Iris pigment epithelial cell (primary cell): ENCODE data around the gene TMEM150A.
A peak's percentile ranks its signal among the peaks of the same experiment; 100 is the strongest.
"Not testable (repeated sequence)": the region's sequence is repeated elsewhere in the genome, so short reads cannot be mapped to it uniquely, and the experiment has no call there.

Experiments
- DNase-seq: peaks from one replicate; pipeline ENCODE4 v3.0.0-alpha.2; 2011; ENCODE audit warnings: low read depth

Gene TMEM150A, protein sequence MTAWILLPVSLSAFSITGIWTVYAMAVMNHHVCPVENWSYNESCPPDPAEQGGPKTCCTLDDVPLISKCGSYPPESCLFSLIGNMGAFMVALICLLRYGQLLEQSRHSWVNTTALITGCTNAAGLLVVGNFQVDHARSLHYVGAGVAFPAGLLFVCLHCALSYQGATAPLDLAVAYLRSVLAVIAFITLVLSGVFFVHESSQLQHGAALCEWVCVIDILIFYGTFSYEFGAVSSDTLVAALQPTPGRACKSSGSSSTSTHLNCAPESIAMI

DNA sequence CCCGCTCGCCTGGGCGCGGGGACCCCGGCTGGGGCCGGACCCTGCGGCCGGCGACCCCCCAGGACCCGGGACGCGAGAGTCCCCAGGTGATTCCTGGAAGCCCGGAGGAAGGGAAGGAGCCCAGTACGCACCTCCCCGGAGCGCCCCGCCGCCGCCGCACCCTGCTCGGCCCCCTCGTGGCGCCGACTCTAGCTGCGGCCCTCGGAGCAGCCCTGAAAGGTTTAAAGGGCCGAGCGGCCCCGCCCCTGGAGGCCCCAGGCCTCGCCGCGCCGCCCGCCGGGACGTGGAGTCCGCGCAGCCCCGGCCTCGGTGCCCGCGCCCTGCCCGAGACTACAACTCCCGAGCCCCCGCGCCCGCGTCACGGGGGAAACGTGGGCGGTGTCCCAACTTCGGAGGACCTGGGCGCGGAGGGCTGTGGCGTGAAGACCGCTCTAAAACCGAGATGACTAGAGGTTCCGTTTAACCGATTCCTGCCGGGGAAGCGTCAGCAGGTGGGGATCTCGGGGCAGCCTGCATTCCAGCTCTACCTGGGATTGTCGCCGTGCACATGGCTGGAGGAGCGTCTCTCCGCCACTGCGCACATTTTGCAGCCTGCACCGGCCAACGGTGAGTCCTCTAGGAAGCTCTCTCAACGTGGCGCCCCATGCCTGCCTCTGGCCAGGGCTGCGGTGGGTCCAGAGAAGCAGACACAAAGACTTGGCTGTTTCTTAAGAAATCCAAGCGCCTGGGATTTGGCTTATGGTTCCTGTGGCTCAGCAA is at the start of gene TMEM150A:
Gene TMEM150A, minus strand, starts transcription at position 223 of the 759 bp plus-strand sequence. CDS start 750 bp downstream, outside the sequence.
- DNase-seq: peak; percentile 91

DNA sequence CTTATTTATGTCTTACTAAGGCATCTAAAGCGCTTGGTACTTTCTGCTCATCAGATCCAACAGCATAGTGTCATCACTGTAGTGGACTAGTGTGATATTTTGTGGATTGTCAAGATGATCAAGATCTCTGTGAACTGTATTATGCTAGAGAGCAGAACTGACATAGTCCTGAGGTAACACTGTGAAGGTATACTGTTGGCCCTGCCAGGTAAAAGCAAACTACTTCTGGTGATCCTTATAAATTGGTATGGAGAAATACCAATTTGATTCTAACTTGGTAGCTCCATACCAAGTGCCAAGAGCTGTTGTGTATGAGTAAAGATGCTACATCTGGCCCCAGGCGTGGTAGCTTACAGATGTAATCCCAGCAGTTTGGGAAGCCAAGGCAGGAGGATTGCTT is 49.6 kb upstream of the TMEM150A start:
- DNase-seq: no peak

DNA sequence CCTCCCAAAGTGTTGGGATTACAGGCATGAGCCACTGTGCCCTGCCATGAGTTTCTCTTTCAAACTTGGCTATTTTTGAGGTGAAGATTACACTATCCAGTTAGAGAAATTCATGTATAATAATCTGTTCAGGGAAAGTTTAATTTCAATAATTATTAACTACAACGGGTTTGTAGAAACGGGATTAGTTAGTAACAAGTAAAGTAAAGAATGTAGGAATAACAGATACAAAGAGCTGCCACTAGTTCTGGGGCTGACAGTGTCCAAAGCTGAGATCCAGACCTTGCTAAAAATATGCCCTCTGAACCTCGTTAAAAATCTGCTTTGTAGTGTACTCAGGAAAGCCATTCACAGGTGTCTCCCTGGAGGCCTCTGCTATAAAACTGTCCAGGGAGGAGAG is 48.6 kb upstream of the TMEM150A start:
- no peak for DNase-seq

DNA sequence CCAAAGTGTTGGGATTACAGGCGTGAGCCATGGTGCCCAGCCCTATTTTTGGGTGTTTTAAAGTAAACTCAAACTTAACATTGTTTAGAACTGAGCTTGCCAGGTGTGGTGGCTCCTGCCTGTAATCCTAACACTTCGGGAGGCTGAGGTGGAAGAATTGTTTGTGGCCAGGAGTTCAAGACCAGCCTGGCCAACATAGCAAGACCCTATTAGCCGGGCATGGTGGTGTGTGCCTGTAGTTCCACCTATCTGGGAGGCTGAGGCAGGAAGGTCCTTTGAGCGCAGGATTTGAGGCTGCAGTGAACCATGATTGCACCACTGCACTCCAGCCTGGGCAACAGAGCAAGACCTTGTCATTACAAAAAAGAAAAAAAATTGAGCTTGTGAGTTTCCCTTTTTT is 48.0 kb upstream of the TMEM150A start:
- no peak for DNase-seq

DNA sequence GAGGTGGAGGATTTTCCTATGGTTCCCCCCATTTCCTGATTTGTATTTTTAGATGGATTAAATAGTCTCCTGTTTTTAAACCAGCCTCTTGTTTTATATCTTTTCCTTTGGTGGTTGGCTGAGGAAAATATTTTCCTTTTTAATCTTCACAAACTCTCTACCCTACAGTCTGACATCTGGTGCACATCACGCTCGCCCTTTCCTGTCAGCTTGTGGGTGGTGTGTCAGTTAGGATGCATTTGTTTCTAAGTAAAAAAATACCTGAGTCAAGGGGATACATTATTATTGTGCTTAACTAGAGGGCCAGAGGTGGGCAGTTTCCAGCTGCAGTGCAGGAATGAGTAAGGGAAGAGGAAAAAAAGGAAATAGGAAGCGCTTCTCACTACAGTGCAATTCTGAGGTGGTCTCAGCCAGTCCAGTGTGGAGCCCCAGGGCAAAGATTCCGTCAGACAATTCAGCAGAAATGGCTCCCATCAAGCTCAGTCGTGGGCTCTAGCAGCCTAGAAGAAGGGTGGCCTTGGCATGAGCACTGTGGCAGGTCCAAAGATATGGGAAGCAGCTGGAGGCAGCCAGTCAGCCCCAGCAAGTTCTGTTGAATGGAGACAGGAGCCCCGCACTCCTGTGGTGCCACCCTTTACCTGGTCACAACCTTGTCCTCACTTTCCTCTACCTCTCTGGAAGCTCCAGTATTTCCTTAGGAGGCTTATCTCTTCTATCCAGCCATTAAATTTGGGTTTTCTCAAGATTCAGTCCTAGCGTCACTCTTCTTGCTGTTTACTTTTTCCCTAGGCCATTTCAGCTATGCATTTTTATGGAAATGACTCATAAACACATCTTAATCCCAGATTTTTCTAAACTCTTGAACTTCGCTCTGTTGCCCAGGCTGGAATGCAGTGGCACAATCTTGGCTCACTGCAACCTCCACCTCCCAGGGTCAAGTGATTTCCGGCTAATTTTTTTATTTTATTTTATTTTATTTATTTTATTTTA is 47.0 kb upstream of the TMEM150A start:
- DNase-seq: peak; percentile 71

DNA sequence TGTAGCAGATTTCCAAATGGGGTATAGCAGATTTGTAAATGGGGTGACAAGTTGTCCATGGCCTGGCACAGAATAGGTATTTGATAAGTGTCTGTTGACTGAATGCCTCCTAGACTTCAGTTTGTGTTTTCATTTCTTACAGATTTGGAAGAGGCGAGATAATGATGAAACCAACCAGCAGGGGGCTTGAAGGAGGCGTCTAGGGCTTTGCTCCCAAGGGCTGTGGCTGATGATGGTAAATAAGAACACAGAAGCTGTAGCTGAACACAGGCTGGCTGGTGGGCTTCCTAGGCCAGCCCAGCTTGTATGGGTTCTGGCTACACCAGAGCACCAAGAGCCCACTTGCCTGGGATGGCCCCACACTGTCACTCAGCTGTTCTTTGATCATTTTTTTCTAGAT is 46.1 kb upstream of the TMEM150A start:
- DNase-seq: peak; percentile 75

DNA sequence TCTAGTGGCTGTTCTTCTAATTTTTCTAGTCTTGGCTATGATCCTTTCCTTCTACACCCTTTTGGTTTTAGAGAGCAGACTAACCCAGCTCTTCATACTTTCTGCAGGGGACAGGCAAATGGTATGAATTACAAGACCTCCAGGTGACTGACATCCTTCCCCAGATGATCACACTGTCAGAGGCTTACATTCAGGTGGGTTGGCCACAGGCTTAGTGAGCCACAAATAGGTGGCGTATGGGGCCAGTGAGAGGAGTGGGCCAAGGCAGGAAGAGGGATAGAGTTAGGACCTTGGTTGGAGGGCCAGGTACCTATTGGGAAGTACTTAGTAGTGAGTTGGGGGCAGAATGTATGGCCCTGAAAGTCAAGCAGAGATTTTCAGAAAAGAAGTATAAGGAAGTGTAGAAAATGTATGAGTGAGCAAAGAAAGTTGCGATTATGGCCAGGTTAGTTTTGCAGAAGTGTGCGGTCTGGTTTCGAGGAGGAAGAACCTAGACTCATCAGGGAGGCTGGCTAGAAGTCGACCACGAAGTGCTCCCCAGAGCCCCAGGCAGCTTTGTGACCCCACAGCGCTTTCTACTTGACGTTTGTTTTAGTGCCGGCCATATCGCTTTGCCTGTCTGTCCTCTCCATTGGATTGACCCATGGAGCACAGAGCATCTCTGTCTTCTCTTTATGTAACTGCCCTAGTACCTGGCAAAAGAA is 45.5 kb upstream of the TMEM150A start:
- no peak for DNase-seq

DNA sequence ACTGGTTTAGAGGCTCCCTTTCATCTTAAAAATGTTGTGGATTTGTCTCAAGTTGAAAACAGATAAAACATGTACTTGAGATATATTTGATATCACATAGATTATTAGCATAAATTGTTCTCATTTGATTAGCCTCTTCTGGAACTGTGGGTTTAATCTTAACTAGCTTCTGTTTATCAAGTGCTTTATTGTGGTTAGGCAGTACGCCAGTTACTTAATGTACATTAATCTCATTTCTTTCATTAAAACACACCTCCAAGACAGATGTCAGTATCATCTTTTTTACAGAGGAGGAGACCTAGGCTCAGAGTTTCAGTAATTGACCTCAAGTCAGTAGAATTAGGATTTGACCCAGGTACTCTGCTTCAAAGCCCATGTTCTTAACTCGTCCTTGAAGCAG is 43.7 kb upstream of the TMEM150A start:
- DNase-seq: no peak

DNA sequence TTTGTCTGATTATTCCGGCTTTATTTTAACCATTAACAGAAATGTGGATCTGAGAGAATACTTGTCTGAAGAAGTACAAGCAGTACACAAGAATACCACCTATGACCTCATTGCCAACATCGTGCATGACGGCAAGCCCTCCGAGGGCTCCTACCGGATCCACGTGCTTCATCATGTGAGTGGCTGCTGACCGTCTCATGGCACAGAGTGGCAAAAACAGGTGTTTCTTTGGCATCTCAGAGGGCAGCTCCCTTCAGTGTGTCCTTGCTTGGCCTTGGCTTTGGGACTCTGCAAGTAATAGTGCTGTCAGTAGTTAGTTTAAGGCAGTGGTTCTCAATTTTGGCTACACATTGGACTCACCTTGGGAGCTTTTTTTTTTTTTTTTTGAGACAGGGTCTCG is 42.4 kb upstream of the TMEM150A start:
- no peak for DNase-seq

DNA sequence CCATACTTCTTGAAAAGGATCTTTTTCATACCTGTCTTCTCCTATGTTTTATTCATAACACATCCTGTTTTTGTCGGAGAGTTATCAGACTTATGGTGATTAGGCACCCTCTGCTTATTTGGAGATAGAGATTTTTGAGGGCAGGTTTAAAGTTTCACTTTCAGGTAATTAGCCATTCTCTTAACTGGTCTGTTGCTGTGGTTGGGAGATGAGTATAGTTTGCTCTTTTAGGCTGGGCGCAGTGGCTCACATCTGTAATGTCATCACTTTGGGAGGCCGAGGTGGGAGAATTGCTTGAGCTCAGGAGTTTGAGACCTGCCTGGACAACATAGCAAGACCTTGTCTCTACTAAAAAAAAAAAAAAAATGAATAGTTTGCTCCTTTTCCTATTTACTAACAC is 40.2 kb upstream of the TMEM150A start:
- DNase-seq: no peak

DNA sequence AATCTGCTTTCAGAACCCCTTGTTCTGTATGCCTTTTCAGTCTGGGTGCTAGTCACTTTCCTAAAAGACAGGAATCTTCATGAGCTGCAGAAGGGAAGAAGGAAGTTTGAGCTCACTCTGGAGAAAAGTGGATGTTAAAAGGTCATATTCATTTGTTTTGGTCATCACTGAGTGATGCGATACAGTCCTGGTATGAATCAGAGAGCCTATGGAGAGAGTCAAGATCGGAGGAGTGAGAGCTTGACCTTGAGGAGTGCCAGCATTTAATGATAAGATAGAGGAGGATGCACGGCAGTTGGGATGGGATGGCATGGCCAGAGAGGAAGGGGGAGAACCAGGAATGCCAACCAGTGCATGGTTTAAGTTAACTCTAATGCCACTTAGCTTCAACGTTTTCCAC is 33.1 kb upstream of the TMEM150A start:
- DNase-seq: peak; percentile 50

DNA sequence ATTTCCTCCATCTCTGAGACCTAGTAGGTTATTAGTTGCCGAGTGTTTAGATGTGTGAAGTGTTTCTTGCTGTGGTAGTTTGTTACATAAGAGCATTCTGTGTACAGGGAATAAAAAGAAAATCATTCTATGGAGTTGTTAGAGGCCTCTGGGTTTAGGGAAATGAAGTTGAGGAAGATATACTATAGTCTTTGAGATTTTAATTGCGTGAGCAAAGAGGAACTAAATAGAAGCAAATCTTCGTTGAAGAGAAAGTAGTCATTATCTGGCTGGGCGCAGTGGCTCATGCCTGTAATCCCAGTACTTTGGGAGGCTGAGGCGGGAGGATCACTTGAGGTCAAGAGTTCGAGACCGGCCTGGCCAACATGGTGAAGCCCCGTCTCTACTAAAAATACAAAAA is 32.5 kb upstream of the TMEM150A start:
- DNase-seq: no peak

DNA sequence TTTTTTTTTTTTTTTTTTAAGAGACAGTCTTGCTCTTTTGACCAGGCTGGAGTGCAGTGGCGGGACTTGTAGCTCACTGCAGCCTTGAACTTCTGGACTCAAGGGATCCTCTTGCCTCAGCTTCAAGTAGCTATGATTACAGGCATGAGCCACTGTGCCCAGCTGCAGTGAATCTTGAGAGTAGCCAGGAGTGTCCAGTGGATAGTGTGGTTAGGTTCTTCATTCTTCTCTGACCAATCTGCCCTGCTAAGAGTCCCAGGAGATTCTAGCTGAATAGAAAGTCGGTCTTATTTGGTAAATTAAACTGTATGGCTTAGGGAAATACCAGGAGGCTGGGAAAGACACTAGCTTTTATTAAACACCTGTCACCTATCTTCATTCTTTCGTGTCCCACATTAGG is 28.8 kb upstream of the TMEM150A start:
- no peak for DNase-seq

DNA sequence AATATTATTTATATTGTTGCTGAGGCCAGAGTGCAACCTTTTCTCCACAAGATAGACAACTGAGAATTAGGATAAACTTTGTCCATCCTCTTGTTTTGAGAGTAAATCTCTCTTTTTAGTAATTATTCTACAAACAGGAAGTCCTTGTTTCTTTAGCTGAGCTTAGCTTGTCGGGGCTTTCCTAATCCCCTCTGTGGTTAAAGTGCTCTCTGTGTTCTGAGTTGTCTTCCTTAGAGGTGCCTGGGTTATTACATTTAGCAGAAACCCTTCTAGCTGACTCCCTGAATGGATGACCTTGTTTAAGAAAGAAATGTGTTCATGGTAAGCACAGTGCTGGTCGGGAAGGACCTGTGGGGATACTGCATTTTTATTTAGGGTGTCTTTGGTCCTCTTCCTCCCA is 26.2 kb upstream of the TMEM150A start:
- DNase-seq: peak; percentile 83

DNA sequence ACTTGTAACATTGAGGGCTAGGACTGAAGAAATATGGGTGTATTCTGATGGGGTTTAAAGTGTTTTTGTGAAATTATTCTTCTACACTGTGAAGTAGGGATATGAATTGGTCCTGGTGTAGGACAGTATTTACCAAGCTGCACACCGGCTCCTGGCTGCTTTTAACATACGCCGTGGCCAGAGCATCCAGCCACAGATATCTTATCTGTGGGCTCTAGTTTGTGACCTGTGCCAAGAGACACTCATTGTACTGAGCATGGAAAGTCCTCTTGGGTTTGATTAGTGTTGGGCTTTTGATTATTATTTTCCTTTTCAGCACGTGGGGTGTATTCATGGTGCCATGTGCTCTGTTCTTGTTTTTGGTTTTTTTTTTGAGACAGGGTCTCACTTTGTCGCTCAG is 21.5 kb upstream of the TMEM150A start:
- DNase-seq: no peak

DNA sequence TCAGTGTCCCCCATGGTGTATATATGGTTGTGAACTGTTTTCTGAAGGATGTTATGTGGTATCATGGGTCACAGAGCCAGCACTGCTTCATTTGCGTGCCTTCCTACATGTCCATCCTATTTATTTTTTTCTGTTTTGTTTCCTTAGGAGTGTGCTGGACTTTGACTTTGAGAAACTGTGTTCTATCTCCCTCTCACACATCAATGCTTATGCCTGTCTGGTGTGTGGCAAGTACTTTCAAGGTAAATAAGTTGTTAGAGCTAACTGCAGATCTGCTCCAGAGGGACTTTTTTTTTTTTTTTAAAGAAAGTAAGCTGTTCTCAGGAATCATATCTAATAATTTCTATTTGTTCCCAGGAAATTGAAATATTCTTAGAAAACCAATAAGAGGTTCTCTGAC is 18.8 kb upstream of the TMEM150A start:
- DNase-seq: no peak

DNA sequence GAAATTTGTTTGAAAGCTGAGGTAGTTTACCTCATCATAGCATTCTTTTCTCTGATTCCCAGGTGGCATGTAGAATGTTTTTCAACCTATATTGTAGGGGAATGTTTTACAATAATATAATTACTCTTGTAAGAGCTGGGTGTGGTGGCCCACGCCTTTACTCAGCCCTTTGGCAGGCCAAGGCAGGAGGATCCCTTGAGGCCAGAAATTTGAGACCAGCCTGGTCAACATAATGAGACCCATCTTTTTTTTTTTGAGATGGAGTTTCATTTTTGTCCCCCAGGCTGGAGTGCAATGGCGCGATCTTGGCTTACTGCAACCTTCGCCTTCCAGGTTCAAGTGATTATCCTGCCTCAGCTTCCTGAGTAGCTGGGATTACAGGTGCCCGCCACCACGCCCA is 17.1 kb upstream of the TMEM150A start:
- no peak for DNase-seq

DNA sequence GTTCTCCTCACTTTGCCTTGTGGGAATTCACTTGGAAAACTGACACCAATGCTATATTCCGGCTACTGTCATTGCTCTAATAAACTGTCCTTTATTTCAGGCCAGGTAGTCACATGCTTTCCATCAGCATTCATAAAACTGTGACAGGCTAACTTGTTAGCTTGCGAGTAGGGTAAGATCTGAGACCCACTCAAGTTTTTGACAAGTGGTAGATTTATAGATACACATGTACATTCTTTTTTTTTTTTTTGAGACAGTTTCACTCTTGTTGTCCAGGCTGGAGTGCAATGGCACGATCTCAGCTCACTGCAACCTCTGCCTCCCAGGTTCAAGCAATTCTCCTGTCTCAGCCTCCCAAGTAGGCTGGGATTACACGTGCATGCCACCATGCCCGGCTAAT is 15.2 kb upstream of the TMEM150A start:
- DNase-seq: not testable (repeated sequence)

DNA sequence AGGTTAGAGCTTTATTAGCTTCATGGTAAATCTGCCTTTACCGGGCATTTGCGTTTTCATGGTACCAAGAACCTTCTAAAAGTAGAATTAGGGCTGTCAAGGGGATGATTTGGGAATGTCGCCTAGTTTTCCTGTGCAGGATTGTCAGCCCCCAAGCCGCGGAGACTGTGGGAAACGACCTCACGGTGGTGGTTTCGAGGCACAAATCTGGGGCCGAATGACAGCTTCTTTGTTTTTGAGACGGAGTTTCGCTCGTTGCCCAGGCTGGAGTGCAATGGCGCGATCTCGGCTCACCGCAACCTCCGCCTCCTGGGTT is 12.9 kb upstream of the TMEM150A start:
- no peak for DNase-seq

DNA sequence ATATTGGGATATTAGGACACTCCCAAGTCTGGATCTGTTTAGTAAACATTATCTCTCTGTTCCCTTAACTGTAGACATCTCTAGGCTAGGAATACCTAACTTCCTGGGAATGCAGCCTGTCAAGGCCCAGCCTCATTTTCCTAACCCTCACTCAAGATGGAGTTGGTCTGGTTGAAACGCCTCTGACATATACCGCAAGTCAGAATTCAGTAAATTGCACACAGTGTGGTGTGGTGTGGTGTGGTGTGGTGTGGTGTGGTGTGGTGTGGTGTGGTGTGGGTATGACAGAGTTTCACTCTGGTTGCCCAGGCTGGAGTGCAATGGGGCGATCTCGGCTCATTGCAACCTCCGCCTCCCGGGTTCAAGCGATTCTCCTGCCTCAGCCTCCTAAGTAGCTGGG is 12.3 kb upstream of the TMEM150A start:
- DNase-seq: not testable (repeated sequence)

DNA sequence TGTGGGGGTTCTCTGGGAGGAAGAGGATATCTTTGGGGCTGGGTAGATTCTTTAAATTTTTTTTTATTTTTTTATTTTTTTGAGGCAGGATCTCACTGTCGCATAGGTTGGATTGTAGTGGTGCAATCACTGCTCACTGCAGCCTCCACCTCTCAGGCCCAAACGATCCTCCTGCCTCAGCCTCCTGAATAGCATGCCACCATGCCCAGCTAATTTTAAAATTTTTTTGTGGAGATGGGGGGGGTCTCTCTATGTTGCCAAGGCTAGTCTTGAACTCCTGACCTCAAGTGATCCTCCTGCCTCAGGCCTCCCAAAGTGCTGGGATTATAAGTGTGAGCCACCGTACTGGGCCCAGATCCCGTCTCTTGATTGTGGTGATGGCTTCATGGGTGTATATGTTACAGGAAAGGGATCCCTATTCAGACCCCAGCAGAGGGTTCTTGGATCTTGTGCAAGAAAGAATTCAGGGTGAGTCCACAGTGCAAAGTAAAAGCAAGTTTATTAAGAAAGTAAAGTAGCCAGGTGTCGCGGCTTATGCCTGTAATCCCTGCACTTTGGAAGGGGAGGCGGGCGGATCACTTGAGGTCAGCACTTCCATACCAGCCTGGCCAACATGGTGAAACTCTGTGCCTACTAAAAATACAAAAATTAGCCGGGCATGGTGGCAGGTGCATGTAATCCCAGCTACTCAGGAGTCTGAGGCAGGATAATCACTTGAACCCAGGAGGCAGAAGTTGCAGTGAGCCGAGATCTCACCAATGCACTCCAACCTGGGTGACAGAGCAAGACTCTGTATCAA is 11.4 kb upstream of the TMEM150A start:
- DNase-seq: no peak
